Measurements from ENCODE around the gene PDLIM3.
"Not testable (repeated sequence)": the region's sequence is repeated elsewhere in the genome, so short reads cannot be mapped to it uniquely, and the experiment has no call there.

Gene PDLIM3

GRCh38 chr4:185566425-185566824, 31.1 kb upstream of the PDLIM3 start:
- FAIRE-seq (no peak), DNase-seq (ENCODE audit: insufficient read length, low spot score) (no peak)
- TF ChIP-seq POLR2A (IDR thresholded peaks at IDR 0.05; ENCODE audit: low read depth, low read length): no peak

GRCh38 chr4:185565696-185566095, 30.4 kb upstream of the PDLIM3 start:
- DNase-seq (ENCODE audit: insufficient read length, low spot score) (no peak), FAIRE-seq (no peak)
- no peak for TF ChIP-seq POLR2A (IDR thresholded peaks at IDR 0.05; ENCODE audit: low read depth, low read length)

- no peak for TF ChIP-seq POLR2A (IDR thresholded peaks at IDR 0.05; ENCODE audit: low read depth, low read length)
- FAIRE-seq (no peak), DNase-seq (ENCODE audit: insufficient read length, low spot score) (no peak)
These were observed 29.0 kb upstream of the PDLIM3 start for GRCh38 chr4:185564349-185564748.

- no peak for FAIRE-seq
- no peak for DNase-seq (ENCODE audit: insufficient read length, low spot score)
- TF ChIP-seq POLR2A (IDR thresholded peaks at IDR 0.05; ENCODE audit: low read depth, low read length): no peak
These were observed 27.2 kb upstream of the PDLIM3 start for GRCh38 chr4:185562531-185562930.

- no peak for FAIRE-seq
- no peak for TF ChIP-seq POLR2A (IDR thresholded peaks at IDR 0.05; ENCODE audit: low read depth, low read length)
These were observed 25.0 kb upstream of the PDLIM3 start for GRCh38 chr4:185560316-185560715.

GRCh38 chr4:185559915-185560281, 24.6 kb upstream of the PDLIM3 start:
- no peak for FAIRE-seq
- no peak for TF ChIP-seq POLR2A (IDR thresholded peaks at IDR 0.05; ENCODE audit: low read depth, low read length)

More at GRCh38 chr4:185560316-185560715, 25.0 kb upstream of the PDLIM3 start:
- no peak for DNase-seq (ENCODE audit: insufficient read length, low spot score)

GRCh38 chr4:185559251-185559914, 24.1 kb upstream of the PDLIM3 start:
- not testable (repeated sequence) for DNase-seq (ENCODE audit: insufficient read length, low spot score); FAIRE-seq

More at GRCh38 chr4:185559915-185560281, 24.6 kb upstream of the PDLIM3 start:
- no peak for DNase-seq (ENCODE audit: insufficient read length, low spot score)

GRCh38 chr4:185554365-185555126, 19.2 kb upstream of the PDLIM3 start:
- FAIRE-seq (no peak), DNase-seq (ENCODE audit: insufficient read length, low spot score) (no peak)
- TF ChIP-seq POLR2A (IDR thresholded peaks at IDR 0.05; ENCODE audit: low read depth, low read length): no peak

GRCh38 chr4:185552254-185552653, 16.9 kb upstream of the PDLIM3 start:
- TF ChIP-seq POLR2A (IDR thresholded peaks at IDR 0.05; ENCODE audit: low read depth, low read length): no peak
- FAIRE-seq: no peak
- DNase-seq (ENCODE audit: insufficient read length, low spot score): no peak

- FAIRE-seq: no peak
- no peak for DNase-seq (ENCODE audit: insufficient read length, low spot score)
- no peak for TF ChIP-seq POLR2A (IDR thresholded peaks at IDR 0.05; ENCODE audit: low read depth, low read length)
These were observed 15.6 kb upstream of the PDLIM3 start for GRCh38 chr4:185550933-185551332.

GRCh38 chr4:185549095-185549639, 13.9 kb upstream of the PDLIM3 start:
- FAIRE-seq (no peak), DNase-seq (ENCODE audit: insufficient read length, low spot score) (no peak)
- no peak for TF ChIP-seq POLR2A (IDR thresholded peaks at IDR 0.05; ENCODE audit: low read depth, low read length)

- FAIRE-seq (no peak), DNase-seq (ENCODE audit: insufficient read length, low spot score) (no peak)
- TF ChIP-seq POLR2A (IDR thresholded peaks at IDR 0.05; ENCODE audit: low read depth, low read length): no peak
These were observed 13.3 kb upstream of the PDLIM3 start for GRCh38 chr4:185548587-185548986.

- FAIRE-seq (no peak), DNase-seq (ENCODE audit: insufficient read length, low spot score) (no peak)
- TF ChIP-seq POLR2A (IDR thresholded peaks at IDR 0.05; ENCODE audit: low read depth, low read length): no peak
These were observed 11.0 kb upstream of the PDLIM3 start for GRCh38 chr4:185546335-185546734.

- FAIRE-seq (no peak), DNase-seq (ENCODE audit: insufficient read length, low spot score) (no peak)
- TF ChIP-seq POLR2A (IDR thresholded peaks at IDR 0.05; ENCODE audit: low read depth, low read length): no peak
These were observed 7.5 kb upstream of the PDLIM3 start for GRCh38 chr4:185542626-185543315.

All from H54 (cell line).